Keratinocyte (primary cell): ENCODE results near the gene ISM1.

ENCODE experiments used
- EZH2 ChIP-seq: IDR thresholded peaks from one replicate; pipeline ENCODE4 v1.6.1; 2012; ENCODE audit warnings: inconsistent platforms, mild to moderate bottlenecking, low read length, moderate library complexity
- TF ChIP-seq, protein P1 (sequence below), 3 experiments: IDR thresholded peaks in 1 of 3; conservative IDR thresholded peaks in 1 of 3; optimal IDR thresholded peaks in 1 of 3; 2 replicates in 2 of 3; 3 replicates in 1 of 3; pipeline versions ENCODE3 to v1.5.1; 2011; ENCODE audit warnings: low read length in 3 of 3, mild to moderate bottlenecking in 3 of 3, moderate library complexity in 2 of 3, control low read depth in 1 of 3, inconsistent platforms in 1 of 3; ENCODE audit not compliant: insufficient read depth in 2 of 3; ENCODE audit errors: extremely low read depth in 1 of 3

DNA sequence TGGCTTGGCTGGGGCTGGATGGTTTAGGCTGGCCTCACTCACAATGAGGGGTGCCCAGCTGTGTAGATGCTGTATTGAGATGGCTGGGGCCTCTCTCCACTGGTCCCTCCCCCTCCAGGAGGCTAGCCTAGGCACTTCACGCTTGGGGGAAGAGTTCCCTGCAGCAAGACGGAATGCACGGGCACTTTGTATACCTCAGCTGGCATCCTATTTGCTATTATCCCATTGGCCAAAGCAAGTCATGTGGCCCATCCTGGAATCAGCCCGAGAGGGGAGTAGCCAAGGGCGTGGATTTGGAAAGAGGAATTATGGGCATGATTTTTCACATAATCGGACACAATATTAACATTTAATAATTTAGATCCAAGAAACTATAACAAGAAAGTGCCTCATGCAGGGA lies 64.3 kb downstream of the ISM1 start:
- TF ChIP-seq, protein P1, sequence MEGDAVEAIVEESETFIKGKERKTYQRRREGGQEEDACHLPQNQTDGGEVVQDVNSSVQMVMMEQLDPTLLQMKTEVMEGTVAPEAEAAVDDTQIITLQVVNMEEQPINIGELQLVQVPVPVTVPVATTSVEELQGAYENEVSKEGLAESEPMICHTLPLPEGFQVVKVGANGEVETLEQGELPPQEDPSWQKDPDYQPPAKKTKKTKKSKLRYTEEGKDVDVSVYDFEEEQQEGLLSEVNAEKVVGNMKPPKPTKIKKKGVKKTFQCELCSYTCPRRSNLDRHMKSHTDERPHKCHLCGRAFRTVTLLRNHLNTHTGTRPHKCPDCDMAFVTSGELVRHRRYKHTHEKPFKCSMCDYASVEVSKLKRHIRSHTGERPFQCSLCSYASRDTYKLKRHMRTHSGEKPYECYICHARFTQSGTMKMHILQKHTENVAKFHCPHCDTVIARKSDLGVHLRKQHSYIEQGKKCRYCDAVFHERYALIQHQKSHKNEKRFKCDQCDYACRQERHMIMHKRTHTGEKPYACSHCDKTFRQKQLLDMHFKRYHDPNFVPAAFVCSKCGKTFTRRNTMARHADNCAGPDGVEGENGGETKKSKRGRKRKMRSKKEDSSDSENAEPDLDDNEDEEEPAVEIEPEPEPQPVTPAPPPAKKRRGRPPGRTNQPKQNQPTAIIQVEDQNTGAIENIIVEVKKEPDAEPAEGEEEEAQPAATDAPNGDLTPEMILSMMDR (optimal IDR thresholded peaks at IDR 0.05 in 1 of 3, IDR thresholded peaks at IDR 0.05 in 1 of 3, conservative IDR thresholded peaks at IDR 0.05 in 1 of 3; ENCODE audit: extremely low read depth in 1 of 3, insufficient read depth in 2 of 3, low read length in 3 of 3): no peak
- TF ChIP-seq EZH2: no peak
